Head of caudate nucleus (tissue), 42 donors: ENCODE measurements around the gene ARHGAP32.

Experiments
- DNase-seq, 42 donors: peaks; one replicate each; pipeline versions ENCODE4 v3.0.0 to v3.0.0-alpha.2; 2020 to 2021; ENCODE audit warnings: mixed read lengths in 7 of 42
- intact Hi-C: fragments of 100-400 bp; cut with DNase I; formaldehyde crosslinking; loops from one replicate; pipeline ENCODE4 v1.15.0; 2022

The ARHGAP32 gene

DNA sequence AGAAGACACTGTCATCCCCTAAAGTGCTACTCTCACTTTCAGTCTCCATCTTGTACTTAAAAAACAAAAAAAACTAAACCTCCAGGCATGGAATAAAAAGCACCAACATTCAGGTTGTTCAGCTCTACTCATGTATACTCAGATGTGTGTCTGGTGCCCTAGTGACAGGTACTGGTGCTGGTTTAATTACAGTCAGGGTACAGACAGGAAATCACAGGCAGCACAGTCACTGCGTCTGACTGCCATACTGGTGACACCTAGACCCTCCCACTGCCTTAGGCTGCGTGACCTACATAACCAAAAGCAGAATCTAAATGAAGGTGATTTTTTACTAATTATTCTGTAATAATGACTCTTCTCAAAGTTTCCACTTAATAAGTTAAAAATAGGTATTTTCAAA lies at the start of gene ARHGAP32:
Gene ARHGAP32, minus strand, starts transcription at position 176 of the 400 bp plus-strand sequence. Its CDS starts 127 bp downstream, at position 49.
- DNase-seq = no peak
- intact Hi-C loops = no loop called here

DNA sequence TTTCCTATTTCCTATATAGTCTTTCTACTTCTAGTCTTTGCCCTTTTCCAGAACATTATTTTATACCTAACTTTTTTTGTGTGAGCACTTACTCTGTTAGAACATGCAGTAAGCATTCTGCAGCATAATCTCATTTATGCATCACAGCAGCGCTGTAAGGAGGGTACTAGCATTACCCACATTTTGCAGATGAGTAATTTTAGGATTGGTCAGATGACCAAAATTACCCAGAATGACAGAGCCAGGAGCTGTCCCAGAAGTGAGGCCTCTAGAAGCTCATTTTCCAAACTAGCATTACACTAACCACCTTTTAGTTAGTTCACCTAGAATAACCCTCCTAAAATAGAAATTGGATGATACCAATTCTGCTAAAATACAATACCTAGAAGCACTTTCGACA lies 47.1 kb upstream of the ARHGAP32 start:
- DNase-seq = no peak
- intact Hi-C loops = no loop called here

DNA sequence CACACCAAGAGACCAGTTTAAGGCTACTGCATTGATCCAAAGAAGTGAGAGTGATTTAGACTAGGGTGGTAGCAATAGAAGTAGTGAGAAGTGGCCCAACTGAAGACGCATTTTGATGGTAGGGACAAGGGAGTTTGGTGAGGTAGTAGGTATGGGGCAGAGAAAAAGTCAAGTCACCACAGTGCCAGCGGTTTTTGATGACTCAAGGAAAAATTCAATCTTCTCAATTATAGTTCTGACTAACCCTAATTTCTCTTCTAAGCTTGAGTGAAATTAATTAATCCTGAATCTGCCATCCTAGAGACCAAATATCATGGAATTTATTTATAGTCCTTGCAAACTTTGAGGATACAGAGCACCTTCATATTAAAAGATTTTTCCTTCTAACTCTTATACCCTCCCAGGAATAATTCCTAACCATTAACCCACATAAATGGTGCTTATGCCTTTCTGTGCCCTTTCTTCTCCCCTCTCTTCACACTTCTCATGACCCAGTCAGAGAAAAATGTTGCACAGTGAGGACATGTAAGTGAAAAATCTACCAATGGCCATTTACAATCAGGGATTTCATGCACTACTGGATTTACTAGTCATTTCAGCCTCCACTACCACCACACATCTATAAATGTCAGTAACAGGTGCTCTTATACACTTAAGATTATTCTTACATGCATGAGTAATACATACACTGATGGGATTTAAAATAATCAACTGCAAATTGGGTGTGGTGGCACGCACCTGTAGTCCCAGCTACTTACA lies 45.9 kb upstream of the ARHGAP32 start:
- intact Hi-C loops = no loop called here
- DNase-seq = no peak

DNA sequence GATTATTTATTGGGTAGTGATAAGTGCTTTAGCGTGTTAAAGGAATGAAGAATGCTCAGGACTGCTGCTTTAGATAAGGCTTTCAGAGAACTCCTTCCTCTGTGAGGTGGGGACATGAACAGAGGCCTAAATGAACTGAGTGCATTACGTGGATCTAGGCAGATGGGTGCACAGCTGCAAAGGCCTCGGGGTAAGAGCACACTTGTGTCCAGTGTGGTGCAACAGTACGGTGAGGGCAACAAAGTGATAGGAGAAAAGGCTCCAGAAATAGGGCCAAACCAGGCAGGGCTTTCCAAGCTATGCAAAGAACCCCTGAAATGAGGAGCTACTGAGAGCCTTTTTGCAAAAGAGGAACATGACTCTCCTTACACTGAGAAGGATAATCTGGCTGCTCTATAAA lies 45.3 kb upstream of the ARHGAP32 start:
- no peak for DNase-seq
- intact Hi-C loops = no loop called here

DNA sequence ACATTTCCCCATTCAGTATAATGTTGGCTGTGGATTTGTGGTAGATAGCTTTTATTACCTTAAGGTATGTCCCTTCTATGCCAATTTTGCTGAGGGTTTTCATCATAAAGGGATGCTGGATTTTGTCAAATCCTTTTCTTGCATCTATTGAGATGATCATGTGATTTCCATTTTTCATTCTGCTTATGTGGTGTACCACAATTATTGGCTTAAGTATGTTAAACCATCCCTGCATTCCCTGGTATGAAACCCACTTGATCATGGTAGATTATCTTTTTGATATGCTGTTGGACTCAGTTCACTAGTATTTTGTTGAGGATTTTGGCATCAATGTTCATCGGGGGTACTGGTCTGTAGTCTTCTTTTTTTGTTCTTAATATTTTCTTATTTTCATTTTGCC lies 44.7 kb upstream of the ARHGAP32 start:
- intact Hi-C loops = no loop called here

DNA sequence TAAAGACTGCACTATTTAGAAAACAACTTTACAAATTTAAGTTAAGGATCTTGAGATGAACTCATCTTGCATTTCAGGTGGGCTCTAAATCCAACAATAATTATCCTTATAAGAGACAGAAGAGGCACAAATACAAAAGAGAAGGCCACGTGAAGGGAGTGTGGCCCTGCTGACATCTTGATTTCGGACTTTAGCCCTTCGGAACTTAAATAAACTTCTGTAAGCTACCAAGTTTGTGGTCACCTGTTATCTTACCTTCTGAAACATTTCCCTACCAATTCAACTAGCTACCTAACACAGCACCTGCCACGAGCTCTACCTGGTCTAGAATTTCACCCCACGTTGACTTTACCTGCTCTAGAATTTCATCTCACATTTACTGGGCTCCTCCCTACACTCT lies 42.9 kb upstream of the ARHGAP32 start:
- intact Hi-C loops = loop anchor here (5.0 kb wide), 1 partner anchor 97 kb away; no protein-coding TSS in a partner anchor
- DNase-seq = no peak

More for the DNA sequence above, 44.7 kb upstream of the ARHGAP32 start:
- no peak for DNase-seq

DNA sequence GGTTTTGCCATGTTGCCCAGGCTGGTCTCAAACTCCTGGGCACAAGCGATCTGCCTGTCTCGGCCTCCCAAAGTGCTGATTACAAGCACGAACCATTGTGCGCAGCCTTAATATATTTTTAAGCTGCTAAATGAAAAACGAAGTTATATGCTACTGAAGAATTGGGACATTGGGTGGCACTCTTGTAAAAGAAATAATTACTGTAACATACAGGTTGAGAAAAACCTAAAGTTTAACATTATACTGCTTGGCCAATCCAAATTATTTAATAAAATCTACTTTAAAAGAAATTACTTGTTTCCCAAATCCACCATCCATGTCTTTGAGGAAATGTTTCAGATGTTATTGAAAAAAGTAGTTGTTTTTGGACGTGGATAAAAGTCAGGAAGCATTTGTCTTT lies 37.9 kb upstream of the ARHGAP32 start:
- intact Hi-C loops = loop anchor here (5.0 kb wide), 1 partner anchor 102 kb away; no protein-coding TSS in a partner anchor
- no peak for DNase-seq

DNA sequence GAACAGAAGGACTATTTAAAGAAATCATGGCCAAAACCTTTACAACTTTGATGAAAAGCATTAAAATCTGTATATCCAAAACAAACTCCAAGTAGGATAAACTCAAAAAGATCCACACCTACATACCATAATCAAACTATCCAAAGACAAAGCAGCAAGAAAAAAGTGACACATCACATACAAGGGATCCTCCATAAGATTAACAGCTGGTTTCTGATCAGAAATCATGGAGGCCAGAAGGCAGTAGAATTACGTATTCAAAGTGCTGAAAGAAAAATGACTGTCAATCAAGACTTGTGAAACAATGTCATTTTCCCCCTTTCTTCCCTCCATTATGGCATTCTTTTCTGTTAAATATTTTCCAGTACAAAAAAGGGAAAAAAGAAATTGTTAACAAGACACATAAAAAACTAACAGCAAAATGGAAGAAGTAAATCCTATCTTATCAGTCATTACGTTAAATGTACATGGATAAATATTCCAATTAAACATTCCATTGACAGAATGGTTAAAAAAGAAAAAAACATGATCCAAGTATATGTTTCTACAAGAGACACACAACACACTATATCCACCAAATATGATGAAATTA lies 34.2 kb upstream of the ARHGAP32 start:
- no peak for DNase-seq
- intact Hi-C loops = loop anchor here (10.0 kb wide), 1 partner anchor 112 kb away; no protein-coding TSS in a partner anchor

DNA sequence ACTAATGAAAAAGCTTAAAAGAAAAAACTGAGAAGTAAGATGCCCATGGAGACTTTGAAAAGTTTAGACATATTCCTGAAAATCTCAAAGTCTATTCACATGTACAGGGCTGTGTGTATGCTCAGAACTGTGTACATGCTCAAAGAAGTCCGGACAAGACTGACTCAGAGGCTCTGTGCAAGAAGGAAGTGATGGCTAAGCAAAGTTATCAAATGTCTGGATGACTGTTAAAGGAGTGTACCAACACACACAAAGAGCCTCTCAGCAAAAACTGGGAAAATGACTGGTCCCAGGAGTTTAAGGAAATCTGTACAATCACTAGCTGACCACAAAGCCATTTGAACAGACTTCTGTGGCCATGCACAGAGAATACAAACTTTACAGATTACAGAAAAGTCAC lies 33.1 kb upstream of the ARHGAP32 start:
- no peak for DNase-seq
- intact Hi-C loops = loop anchor here (10.0 kb wide), 1 partner anchor 110 kb away; no protein-coding TSS in a partner anchor

DNA sequence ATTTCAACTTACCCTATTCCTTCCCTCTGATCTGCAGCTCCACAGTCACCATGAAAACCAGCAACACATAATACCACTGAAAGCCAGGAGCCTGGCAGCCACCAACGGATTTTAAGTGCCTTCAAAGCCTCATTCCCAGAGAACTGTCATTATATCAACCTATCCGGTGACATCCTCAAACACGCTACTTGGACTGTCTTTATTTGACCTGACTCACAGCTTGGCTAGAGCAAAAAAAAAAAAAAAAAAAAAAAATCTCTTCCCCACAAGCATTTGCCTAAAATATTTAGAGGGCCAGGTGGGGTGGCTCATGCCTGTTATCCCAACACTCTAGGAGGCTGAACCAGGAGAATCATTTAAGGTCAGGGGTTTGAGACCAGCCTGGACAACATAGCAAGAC lies 32.4 kb upstream of the ARHGAP32 start:
- intact Hi-C loops = loop anchor here (10.0 kb wide), 1 partner anchor 110 kb away; no protein-coding TSS in a partner anchor

DNA sequence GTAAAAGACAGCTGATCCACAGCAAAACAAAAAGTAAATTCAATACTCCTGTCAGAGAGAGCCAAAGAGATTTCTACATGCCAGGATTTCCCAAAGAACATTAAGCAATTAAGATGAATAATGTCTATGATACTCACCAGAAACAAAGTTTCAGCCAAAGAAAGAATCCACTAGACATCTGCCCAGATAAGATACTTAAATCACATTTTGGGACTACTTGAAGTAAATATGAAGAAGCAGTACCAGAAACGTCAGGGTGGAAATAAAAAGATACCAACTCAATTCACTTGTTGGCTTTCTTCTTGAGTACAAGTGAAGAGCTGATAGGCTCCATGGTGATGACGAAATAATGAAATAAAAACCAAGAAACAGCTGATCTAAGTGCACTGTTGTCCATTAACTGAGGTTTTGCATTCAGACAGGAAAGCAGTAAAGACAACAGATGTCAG lies 31.6 kb upstream of the ARHGAP32 start:
- DNase-seq = no peak
- intact Hi-C loops = loop anchor here (10.0 kb wide), 1 partner anchor 109 kb away; no protein-coding TSS in a partner anchor

More for the DNA sequence above, 32.4 kb upstream of the ARHGAP32 start:
- DNase-seq = no peak

DNA sequence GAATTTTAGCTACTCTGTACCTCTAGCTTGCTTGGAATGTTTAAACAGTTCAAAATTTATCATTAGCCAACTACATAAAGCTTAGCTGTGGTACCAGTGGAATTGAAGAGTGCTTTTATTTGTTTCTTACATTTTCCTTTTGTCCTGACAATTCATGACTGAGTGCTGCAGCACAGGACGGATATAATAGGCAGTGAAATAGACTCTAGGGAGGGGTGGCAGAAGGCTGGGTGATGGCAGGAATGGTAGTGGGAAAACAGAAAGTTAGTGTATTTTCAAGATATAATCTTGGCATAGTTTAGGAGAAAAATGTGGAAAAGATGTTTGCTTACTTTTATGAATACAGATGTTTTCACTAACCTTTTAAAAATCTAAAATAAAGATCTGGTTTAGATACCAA lies 31.1 kb upstream of the ARHGAP32 start:
- no peak for DNase-seq
- intact Hi-C loops = loop anchor here (10.0 kb wide), 1 partner anchor 108 kb away; no protein-coding TSS in a partner anchor

DNA sequence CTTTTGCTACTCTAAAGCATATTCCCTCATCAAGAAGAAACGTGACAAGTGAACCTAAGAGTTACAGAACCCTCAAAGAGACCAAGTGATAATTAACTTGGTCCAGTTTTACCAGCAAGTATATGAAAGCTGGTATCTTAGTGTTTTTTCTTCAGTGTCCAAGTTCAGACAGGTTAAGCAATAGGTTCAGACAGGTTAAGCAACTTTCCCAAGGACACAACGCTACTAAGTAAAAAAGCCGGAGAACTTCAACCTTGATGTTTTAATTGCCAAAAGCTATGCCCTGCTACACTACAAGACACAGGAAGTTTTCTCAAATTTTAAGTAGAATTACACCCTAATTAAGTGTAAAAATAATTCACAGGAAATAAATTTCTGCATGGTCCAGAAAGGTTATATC lies 30.0 kb upstream of the ARHGAP32 start:
- intact Hi-C loops = loop anchor here (10.0 kb wide), 1 partner anchor 107 kb away; no protein-coding TSS in a partner anchor
- DNase-seq = no peak

DNA sequence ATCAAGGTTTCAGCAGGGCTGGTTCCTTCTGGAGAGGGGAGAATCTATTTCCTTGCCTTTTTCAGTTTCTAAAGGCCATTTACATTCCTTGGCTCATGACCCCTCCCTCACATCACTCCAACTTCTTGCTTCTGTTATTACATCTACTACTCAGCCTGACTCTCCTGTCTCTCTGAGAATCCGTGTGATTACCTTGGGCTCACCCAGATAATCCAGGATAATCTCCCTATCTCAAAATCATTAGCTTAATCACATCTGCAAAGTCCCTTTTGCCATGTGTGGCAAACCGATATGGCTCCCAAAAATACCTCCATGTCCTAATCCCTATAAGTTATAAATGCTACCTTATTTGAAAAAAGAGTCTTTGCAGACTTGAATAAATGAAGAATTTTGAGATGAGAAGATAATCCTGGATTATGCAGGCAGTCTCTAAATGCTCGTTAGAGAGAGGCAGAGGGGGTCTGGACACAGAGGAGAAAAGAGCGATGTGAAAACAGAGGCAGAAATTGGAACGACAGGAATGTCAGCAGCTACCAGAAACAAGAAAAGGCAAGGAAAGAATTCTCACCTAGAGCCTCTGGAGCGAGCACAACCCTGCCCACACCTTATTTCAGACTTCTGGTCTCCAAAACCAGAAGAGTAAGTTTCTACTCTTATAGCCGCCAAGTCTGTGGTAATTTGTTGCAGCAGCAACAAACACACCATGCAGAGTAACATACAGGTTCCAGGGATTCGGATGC lies 23.6 kb upstream of the ARHGAP32 start:
- intact Hi-C loops = no loop called here
- no peak for DNase-seq

DNA sequence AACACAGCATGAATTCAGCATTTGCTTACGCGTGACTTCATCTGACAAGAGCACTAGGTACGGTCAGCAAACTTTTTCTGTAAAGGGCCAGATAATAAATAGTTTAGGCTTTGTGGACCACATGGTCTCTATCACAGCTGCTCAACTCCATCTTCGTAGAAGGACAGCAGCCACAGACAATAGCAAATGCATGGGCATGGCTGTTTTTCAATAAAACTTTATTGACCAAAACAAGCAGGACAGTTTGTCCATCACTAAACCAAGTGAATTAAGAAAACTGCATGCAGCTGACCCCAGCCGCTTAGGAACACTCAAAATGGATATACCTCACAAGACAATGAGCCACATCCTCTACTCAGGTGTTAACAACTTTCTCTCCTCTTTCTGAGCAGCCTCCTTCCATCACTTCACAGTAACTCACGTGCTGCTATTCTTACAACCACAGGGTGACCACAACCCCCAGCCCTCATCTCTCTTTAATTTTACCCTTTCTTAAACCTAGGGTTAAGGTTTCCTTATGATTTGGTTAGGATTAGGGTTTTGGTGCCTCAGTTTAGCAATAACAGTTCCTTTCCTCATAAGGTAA lies 22.7 kb upstream of the ARHGAP32 start:
- intact Hi-C loops = no loop called here
- DNase-seq = no peak

DNA sequence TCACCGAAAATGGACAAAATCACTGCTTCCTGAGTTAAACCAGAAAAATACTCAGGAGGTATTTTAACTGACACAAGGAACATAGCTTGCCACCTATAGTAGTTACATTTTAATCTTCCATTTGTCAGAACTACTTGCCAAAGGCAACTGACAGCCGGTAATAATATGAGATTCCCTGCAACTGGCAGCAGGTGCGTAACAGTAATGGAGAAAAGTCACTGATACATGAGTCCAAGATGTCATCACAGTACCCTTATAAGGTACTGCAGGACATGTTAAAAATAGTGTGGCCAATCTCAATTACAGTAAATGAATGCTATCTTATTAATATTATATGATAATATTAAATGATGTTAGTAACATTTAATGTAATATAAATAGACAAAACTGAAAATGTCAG lies 21.1 kb upstream of the ARHGAP32 start:
- DNase-seq = no peak
- intact Hi-C loops = no loop called here

DNA sequence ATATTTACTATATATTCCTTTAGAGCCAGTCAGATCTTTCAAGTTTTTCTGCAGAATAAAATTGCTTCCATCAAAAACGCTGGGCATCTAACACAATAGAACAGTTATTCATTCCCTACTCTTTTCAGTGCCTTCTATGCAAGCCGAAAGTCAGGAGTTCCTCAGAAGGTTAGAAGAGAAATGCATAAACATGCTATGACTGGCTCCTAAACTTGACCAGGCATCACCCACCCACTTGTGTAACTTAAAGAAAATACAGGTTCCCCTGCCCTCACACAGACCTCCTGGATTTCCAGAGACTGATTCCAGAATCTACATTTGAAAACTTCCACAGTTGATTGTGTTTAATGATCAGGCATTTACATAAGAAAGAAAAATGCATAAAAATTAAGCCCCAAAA lies 19.3 kb upstream of the ARHGAP32 start:
- no peak for DNase-seq
- intact Hi-C loops = no loop called here

DNA sequence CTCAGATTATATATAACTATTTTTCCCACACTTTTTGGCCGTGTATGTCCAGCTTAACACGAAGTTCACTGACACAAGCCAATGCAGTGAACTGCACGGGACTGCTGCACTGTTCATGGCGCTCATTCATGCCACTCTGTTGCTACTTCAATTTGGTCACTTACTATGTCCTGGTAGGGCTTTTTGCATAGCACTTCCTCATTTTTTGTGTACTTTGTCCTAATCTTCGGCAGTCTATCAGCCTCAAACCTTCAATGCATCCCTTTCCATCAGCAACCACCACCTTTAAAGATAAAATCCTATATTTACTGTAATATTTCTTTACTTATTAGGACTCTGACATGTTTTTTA lies 18.7 kb upstream of the ARHGAP32 start:
- intact Hi-C loops = no loop called here
- DNase-seq = no peak
